ENCODE results near the gene ACE.

The ACE gene

DNA sequence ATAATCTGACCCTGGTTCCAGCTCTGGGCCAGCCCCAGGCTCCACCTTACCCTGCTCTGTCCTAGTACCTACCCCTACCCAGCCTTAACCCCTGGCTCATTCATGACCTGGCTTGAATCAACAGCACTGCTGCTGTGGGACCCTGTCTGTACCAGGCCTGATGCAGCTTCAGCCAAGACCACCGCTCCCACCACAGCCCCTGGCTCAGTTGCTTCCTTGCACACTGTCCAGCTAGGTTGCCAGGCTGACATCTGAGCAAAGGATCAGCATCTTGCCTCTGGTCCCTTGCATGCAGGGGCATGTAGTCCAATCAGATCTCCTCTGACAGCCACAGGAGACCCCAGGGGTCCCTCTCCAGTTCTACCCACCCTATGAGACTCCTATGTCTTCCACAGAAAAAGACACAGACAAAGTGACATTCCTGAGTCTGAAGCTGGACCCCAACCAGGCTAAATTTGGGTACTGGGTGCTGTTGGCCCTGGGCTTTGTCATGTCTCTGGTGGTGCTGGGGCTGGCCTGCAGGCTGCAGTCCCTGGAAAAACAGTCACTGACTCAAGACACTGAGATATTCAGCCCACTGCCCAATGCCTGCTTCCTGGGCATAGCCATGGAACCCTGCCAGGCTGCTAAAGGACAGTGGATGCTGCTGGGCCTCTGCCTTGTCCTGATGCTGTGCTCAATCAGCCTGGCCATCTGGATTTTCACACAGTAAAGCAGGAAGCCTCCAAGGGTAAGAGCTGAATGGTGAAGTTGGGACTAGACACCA lies 42.4 kb downstream of the ACE start:
- Histone ChIP-seq H3K79me2 (ENCODE audit: control insufficient read depth, insufficient read depth, low read length) (no peaks in the 10 kb centered on the region), H3K23ac (ENCODE audit: low read length) (no peak overlapping the region), H3K4me1 (ENCODE audit: control insufficient read depth, low read depth, low read length) (peaks cover 4% of the 10 kb centered on the region), H4K5ac (ENCODE audit: low read length) (no peak overlapping the region), H2AK5ac (ENCODE audit: low read length) (no peak overlapping the region), H3K27me3 (ENCODE audit: insufficient read depth, low read length, poor library complexity) (no peaks in the 10 kb centered on the region), H3K27ac (ENCODE audit: low read depth, low read length) (no peak overlapping the region), H3K79me1 (ENCODE audit: low read length) (no peaks in the 10 kb centered on the region), H3K4ac (ENCODE audit: low read depth, low read length) (no peak overlapping the region), H3K56ac (ENCODE audit: low read length) (no peak overlapping the region), H3K9ac (ENCODE audit: low read length) (no peak overlapping the region), H4K8ac (ENCODE audit: low read depth, low read length) (no peak overlapping the region), H2BK120ac (ENCODE audit: low read depth, low read length) (no peak overlapping the region), H2BK5ac (ENCODE audit: low read length) (no peak overlapping the region), H3K18ac (ENCODE audit: low read length) (no peak overlapping the region), H3K4me3 (ENCODE audit: low read length) (no peak overlapping the region), H3K4me2 (ENCODE audit: low read length) (no peak overlapping the region), H2BK15ac (replicated peaks; ENCODE audit: low read depth) (no peak overlapping the region), H3K36me3 (ENCODE audit: control insufficient read depth, insufficient read depth, low read length) (no peaks in the 10 kb centered on the region)
- no CpG with 5 or more reads among the region's 1 CpG for WGBS (ENCODE audit: extremely low coverage, insufficient coverage, low lambda C conversion rate)
- DNase-seq = no peak

DNA sequence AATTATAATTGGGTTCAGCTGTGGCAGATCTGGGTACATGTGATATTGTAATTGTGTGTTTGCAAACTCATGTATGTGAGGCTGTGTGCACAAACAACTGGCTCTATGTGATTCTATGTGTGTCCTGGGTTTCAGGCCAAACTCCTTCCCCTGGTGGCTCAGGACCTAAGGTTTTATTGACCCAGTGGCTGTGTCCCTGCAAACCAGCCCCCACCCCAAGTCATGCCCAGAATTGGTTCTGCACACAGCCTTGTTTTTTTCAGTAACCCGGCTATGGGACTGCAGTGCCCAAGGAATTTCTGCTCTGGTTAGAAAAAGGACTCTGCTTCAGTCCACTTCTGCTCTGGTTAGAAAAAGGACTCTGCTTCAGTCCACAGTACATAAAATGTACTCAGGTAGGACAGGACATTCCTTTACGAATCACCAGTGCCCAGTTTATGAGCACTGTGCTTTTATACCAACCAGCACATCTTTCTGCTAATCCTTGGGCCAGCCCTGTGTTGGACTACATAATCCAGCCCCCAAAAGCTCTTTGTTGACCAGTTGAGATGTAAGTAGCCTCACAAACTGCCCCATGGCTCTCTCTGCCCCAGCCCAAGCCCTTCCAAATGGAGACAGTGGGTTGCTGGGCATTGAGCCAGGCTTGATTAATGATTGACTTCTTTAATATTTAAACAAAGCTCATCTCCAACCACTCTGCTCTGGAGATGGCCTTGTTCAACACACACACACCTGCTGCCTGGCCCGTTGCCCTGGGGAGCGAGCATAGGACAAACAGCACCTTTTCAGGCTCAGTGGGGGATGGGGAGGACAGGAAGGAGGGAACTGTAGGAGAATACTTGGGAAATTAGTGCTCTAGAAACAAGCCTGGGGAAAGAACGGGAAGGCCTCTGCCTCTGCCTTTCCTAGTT lies 43.4 kb downstream of the ACE start:
- Histone ChIP-seq H4K8ac (ENCODE audit: low read depth, low read length) (no peak overlapping the region), H3K27me3 (ENCODE audit: insufficient read depth, low read length, poor library complexity) (no peaks in the 10 kb centered on the region), H3K36me3 (ENCODE audit: control insufficient read depth, insufficient read depth, low read length) (no peaks in the 10 kb centered on the region), H2BK120ac (ENCODE audit: low read depth, low read length) (no peak overlapping the region), H3K9ac (ENCODE audit: low read length) (no peak overlapping the region), H3K56ac (ENCODE audit: low read length) (no peak overlapping the region), H3K79me1 (ENCODE audit: low read length) (no peaks in the 10 kb centered on the region), H4K5ac (ENCODE audit: low read length) (no peak overlapping the region), H3K4me2 (ENCODE audit: low read length) (no peak overlapping the region), H2AK5ac (ENCODE audit: low read length) (no peak overlapping the region), H3K4ac (ENCODE audit: low read depth, low read length) (no peak overlapping the region), H3K27ac (ENCODE audit: low read depth, low read length) (no peak overlapping the region), H2BK15ac (replicated peaks; ENCODE audit: low read depth) (no peak overlapping the region), H3K4me1 (ENCODE audit: control insufficient read depth, low read depth, low read length) (peaks cover 4% of the 10 kb centered on the region), H3K79me2 (ENCODE audit: control insufficient read depth, insufficient read depth, low read length) (no peaks in the 10 kb centered on the region), H2BK5ac (ENCODE audit: low read length) (no peak overlapping the region), H3K23ac (ENCODE audit: low read length) (no peak overlapping the region), H3K4me3 (ENCODE audit: low read length) (no peak overlapping the region), H3K18ac (ENCODE audit: low read length) (no peak overlapping the region)
- WGBS (ENCODE audit: extremely low coverage, insufficient coverage, low lambda C conversion rate) = no CpG with 5 or more reads among the region's 5 CpGs
- DNase-seq = no peak

DNA sequence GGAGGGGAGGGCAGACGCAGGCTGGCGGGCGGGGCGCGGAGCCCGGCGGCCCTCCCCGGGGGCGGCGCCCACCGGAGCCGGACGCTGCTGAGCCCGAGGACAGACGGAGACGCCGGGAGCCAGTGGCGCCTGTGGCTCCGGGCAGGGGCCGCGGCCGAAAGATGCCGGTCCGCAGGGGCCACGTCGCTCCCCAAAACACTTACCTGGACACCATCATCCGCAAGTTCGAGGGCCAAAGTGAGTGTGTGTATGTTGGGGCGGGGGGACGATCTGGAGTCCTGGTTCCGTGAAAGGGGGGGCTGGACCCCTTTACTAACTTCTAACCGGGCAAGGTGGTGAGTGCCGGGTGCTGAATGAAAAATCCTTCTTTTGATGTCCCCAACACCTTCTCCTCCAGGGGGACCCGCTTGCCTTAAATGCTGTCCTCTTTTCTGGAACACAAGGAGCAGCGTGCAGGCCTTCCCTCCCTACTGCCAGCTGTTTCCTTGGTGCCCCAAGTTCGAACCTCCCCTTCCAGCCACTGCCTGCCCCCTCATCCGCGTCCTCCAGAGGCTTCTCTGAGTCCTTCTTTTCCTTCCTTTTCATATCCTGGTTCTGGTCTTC lies 46.5 kb downstream of the ACE start, which contains the start of gene KCNH6:
Gene KCNH6 (plus strand): TSS at position 106 of the 603 bp plus-strand sequence. CDS start 56 bp downstream, at position 162.
- Histone ChIP-seq H3K4me3 (ENCODE audit: low read length) (peak within 1 kb of the TSS; percentile 37), H3K56ac (ENCODE audit: low read length) (peak within 1 kb of the TSS; percentile 69), H3K4me1 (ENCODE audit: control insufficient read depth, low read depth, low read length) (peaks cover 4% of the 10 kb centered on the region), H3K4ac (ENCODE audit: low read depth, low read length) (no peak within 1 kb of the TSS), H2AK5ac (ENCODE audit: low read length) (no peak within 1 kb of the TSS), H3K4me2 (ENCODE audit: low read length) (peak within 1 kb of the TSS; percentile 81), H2BK15ac (replicated peaks; ENCODE audit: low read depth) (no peak within 1 kb of the TSS), H3K27ac (ENCODE audit: low read depth, low read length) (no peak within 1 kb of the TSS), H3K36me3 (ENCODE audit: control insufficient read depth, insufficient read depth, low read length) (no peaks in the 10 kb centered on the region), H3K9ac (ENCODE audit: low read length) (peak within 1 kb of the TSS; percentile 67), H2BK120ac (ENCODE audit: low read depth, low read length) (no peak within 1 kb of the TSS), H3K27me3 (ENCODE audit: insufficient read depth, low read length, poor library complexity) (no peaks in the 10 kb centered on the region), H3K18ac (ENCODE audit: low read length) (no peak within 1 kb of the TSS), H4K5ac (ENCODE audit: low read length) (no peak within 1 kb of the TSS), H3K79me2 (ENCODE audit: control insufficient read depth, insufficient read depth, low read length) (no peaks in the 10 kb centered on the region), H4K8ac (ENCODE audit: low read depth, low read length) (no peak within 1 kb of the TSS), H2BK5ac (ENCODE audit: low read length) (no peak within 1 kb of the TSS), H3K79me1 (ENCODE audit: low read length) (no peaks in the 10 kb centered on the region), H3K23ac (ENCODE audit: low read length) (no peak within 1 kb of the TSS)
- no CpG with 5 or more reads among the region's 38 CpGs for WGBS (ENCODE audit: extremely low coverage, insufficient coverage, low lambda C conversion rate)
- DNase-seq = peak; percentile 64

DNA sequence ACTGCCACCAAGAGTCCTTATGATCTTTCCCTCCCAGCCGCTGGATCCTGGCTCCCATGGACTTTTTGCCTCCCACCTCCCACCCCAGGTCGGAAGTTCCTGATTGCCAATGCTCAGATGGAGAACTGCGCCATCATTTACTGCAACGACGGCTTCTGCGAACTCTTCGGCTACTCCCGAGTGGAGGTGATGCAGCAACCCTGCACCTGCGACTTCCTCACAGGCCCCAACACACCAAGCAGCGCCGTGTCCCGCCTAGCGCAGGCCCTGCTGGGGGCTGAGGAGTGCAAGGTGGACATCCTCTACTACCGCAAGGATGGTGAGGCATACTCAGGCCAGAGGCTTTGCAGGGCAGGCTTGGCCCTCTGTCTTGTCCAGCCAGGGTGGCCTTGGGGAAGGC lies 47.2 kb downstream of the ACE start:
- Histone ChIP-seq H3K27ac (ENCODE audit: low read depth, low read length) (no peak overlapping the region), H4K5ac (ENCODE audit: low read length) (no peak overlapping the region), H4K8ac (ENCODE audit: low read depth, low read length) (no peak overlapping the region), H3K36me3 (ENCODE audit: control insufficient read depth, insufficient read depth, low read length) (no peaks in the 10 kb centered on the region), H3K27me3 (ENCODE audit: insufficient read depth, low read length, poor library complexity) (no peaks in the 10 kb centered on the region), H3K9ac (ENCODE audit: low read length) (no peak overlapping the region), H2BK15ac (replicated peaks; ENCODE audit: low read depth) (no peak overlapping the region), H3K23ac (ENCODE audit: low read length) (no peak overlapping the region), H3K18ac (ENCODE audit: low read length) (no peak overlapping the region), H3K4me1 (ENCODE audit: control insufficient read depth, low read depth, low read length) (peaks cover 4% of the 10 kb centered on the region), H2BK120ac (ENCODE audit: low read depth, low read length) (no peak overlapping the region), H3K4me2 (ENCODE audit: low read length) (no peak overlapping the region), H2AK5ac (ENCODE audit: low read length) (no peak overlapping the region), H3K4me3 (ENCODE audit: low read length) (no peak overlapping the region), H2BK5ac (ENCODE audit: low read length) (no peak overlapping the region), H3K79me2 (ENCODE audit: control insufficient read depth, insufficient read depth, low read length) (no peaks in the 10 kb centered on the region), H3K79me1 (ENCODE audit: low read length) (no peaks in the 10 kb centered on the region), H3K56ac (ENCODE audit: low read length) (peak overlapping the region; percentile 34), H3K4ac (ENCODE audit: low read depth, low read length) (no peak overlapping the region)
- no peak for DNase-seq
- WGBS (ENCODE audit: extremely low coverage, insufficient coverage, low lambda C conversion rate) = no CpG with 5 or more reads among the region's 14 CpGs

DNA sequence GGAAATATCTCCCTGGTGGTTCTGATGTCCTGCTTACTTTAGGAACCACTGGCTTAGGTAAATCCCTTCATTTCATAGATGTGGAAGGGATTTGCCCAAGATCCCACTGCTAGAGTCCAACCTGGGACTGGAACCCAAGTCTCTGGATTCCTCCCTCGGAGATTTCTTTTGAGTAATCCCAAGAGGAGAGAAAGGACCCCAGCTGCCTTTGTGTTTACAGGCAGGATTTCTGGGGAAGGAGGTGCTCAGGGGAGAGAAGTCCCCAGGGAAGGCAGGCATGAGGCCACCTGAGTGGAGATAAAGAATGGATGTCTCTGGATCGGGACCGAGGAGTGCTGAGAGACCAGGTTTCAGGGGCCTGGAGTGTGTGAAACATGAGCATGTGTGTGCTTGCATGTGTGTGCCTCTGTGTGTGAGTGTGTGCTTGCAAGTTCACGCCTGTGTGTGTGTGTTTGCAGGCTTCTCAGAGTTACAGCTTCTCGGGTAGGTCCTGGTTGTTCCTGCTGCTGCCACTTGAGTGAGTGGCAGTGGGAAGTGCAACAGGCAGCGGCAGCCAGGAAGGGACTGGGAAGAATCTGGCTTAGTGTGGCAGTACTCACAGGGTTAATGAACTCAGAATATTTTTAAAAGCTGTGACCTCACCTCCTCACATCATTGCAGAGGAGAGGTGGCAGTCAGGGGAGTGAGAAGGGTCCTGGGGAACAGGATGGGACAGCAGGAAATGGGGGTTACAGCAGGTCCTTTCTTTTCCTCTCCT lies 48.5 kb downstream of the ACE start:
- H2BK120ac ChIP-seq (ENCODE audit: low read depth, low read length) = no peak overlapping the region
- no peak overlapping the region for H3K9ac ChIP-seq (ENCODE audit: low read length)
- H3K27me3 ChIP-seq (ENCODE audit: insufficient read depth, low read length, poor library complexity) = no peaks in the 10 kb centered on the region
- no peak overlapping the region for H2BK15ac ChIP-seq (replicated peaks; ENCODE audit: low read depth)
- DNase-seq = peak; percentile 13
- H3K79me1 ChIP-seq (ENCODE audit: low read length) = no peaks in the 10 kb centered on the region
- H3K18ac ChIP-seq (ENCODE audit: low read length) = no peak overlapping the region
- no peak overlapping the region for H3K23ac ChIP-seq (ENCODE audit: low read length)
- H3K27ac ChIP-seq (ENCODE audit: low read depth, low read length) = no peak overlapping the region
- no peak overlapping the region for H3K4me3 ChIP-seq (ENCODE audit: low read length)
- no peaks in the 10 kb centered on the region for H3K79me2 ChIP-seq (ENCODE audit: control insufficient read depth, insufficient read depth, low read length)
- WGBS (ENCODE audit: extremely low coverage, insufficient coverage, low lambda C conversion rate) = no CpG with 5 or more reads among the region's 6 CpGs
- no peak overlapping the region for H4K5ac ChIP-seq (ENCODE audit: low read length)
- peaks cover 4% of the 10 kb centered on the region for H3K4me1 ChIP-seq (ENCODE audit: control insufficient read depth, low read depth, low read length)
- H2AK5ac ChIP-seq (ENCODE audit: low read length) = no peak overlapping the region
- no peak overlapping the region for H4K8ac ChIP-seq (ENCODE audit: low read depth, low read length)
- no peaks in the 10 kb centered on the region for H3K36me3 ChIP-seq (ENCODE audit: control insufficient read depth, insufficient read depth, low read length)
- H3K56ac ChIP-seq (ENCODE audit: low read length) = no peak overlapping the region
- H2BK5ac ChIP-seq (ENCODE audit: low read length) = no peak overlapping the region
- no peak overlapping the region for H3K4me2 ChIP-seq (ENCODE audit: low read length)
- H3K4ac ChIP-seq (ENCODE audit: low read depth, low read length) = no peak overlapping the region
